HepG2 (cell line): ENCODE measurements around the gene PIK3CA. TPM values are rescaled to one million over a fixed set of nuclear protein-coding genes. Genes with fewer than 3 reads are reported as not detected.

Experiments used
- ASH2L ChIP-seq: fragments of 300-600, 200-600 bp; sonication (generic); IDR thresholded peaks from 2 replicates; pipeline ENCODE4 v1.7.0; 2017; ENCODE audit warnings: low read depth, mild to moderate bottlenecking, moderate library complexity, mixed read lengths, low read length; ENCODE audit not compliant: insufficient read length
- ATF2 ChIP-seq: sonication (generic); formaldehyde crosslinking; IDR thresholded peaks from 2 replicates; pipeline ENCODE4 v1.4.0; 2020; ENCODE audit warnings: missing genetic modification reagents
- ATF4 ChIP-seq, 2 experiments: fragments of 450-650 bp in 1 of 2; sonication (generic) in 1 of 2; formaldehyde crosslinking; IDR thresholded peaks; 2 replicates each; pipeline versions ENCODE4 v1.5.0 to v1.8.0; 2020 to 2022; ENCODE audit warnings: mild to moderate bottlenecking in 1 of 2, missing genetic modification reagents in 1 of 2
- BHLHE40 ChIP-seq: IDR thresholded peaks from 2 replicates; pipeline ENCODE4 v1.6.1; 2011; ENCODE audit warnings: low read length, improper control_type of control experiment
- FOXK2 ChIP-seq: fragments of 450-650 bp; IDR thresholded peaks from 2 replicates; pipeline ENCODE4 v1.6.1; 2016
- IKZF5 ChIP-seq: IDR thresholded peaks from 2 replicates; pipeline ENCODE4 v1.6.1; 2018; ENCODE audit warnings: missing genetic modification reagents, mild to moderate bottlenecking, missing compliant biosample characterization
- MAFF ChIP-seq: IDR thresholded peaks from 2 replicates; pipeline ENCODE4 v1.6.1; 2011; ENCODE audit warnings: low read depth, low read length, improper control_type of control experiment
- MLX ChIP-seq: IDR thresholded peaks from 2 replicates; pipeline ENCODE4 v1.6.1; 2016
- NBN ChIP-seq: fragments of 450-650 bp; conservative IDR thresholded peaks from 2 replicates; pipeline ENCODE4 v1.6.1; 2017
- NR0B2 ChIP-seq: sonication (generic); formaldehyde crosslinking; IDR thresholded peaks from 2 replicates; pipeline ENCODE4 v1.4.0; 2020; ENCODE audit warnings: mild to moderate bottlenecking, missing genetic modification reagents
- ONECUT2 ChIP-seq: sonication (generic); formaldehyde crosslinking; IDR thresholded peaks from 2 replicates; pipeline ENCODE4 v1.4.0; 2020; ENCODE audit warnings: missing genetic modification reagents
- PTBP1 ChIP-seq: fragments of 200-400 bp; formaldehyde crosslinking; IDR thresholded peaks from 2 replicates; pipeline ENCODE4 v1.6.1; 2018; ENCODE audit warnings: low read length, low read depth; ENCODE audit not compliant: poor library complexity, severe bottlenecking
- RARA ChIP-seq: IDR thresholded peaks from 2 replicates; pipeline ENCODE4 v1.6.1; 2016; ENCODE audit warnings: missing genetic modification reagents, missing compliant biosample characterization
- SMAD3 ChIP-seq: sonication (generic); formaldehyde crosslinking; IDR thresholded peaks from 2 replicates; pipeline ENCODE4 v1.4.0; 2020; ENCODE audit warnings: missing genetic modification reagents
- SOX6 ChIP-seq, 2 experiments: fragments of 450-650 bp in 1 of 2; sonication (generic) in 1 of 2; formaldehyde crosslinking in 1 of 2; IDR thresholded peaks; 2 replicates each; pipeline versions ENCODE4 v1.4.0 to v1.6.1; 2017 to 2020; ENCODE audit warnings: antibody characterized with exemption in 1 of 2, mild to moderate bottlenecking in 1 of 2, missing genetic modification reagents in 1 of 2
- TEAD3 ChIP-seq: optimal IDR thresholded peaks from 2 replicates; pipeline ENCODE3; 2016; ENCODE audit warnings: borderline replicate concordance
- THAP7 ChIP-seq: sonication (generic); formaldehyde crosslinking; IDR thresholded peaks from 2 replicates; pipeline ENCODE4 v1.8.1; 2023; ENCODE audit warnings: mild to moderate bottlenecking, missing genetic modification reagents
- ZBTB14 ChIP-seq: sonication (generic); formaldehyde crosslinking; IDR thresholded peaks from 2 replicates; pipeline ENCODE4 v1.4.0; 2020; ENCODE audit warnings: missing genetic modification reagents
- ZFP1 ChIP-seq: IDR thresholded peaks from 2 replicates; pipeline ENCODE4 v1.6.1; 2016
- ZGPAT ChIP-seq: IDR thresholded peaks from 2 replicates; pipeline ENCODE4 v1.6.1; 2016; ENCODE audit warnings: mild to moderate bottlenecking
- ZKSCAN8 ChIP-seq: IDR thresholded peaks from 2 replicates; pipeline ENCODE4 v1.6.1; 2016; ENCODE audit warnings: borderline replicate concordance, missing genetic modification reagents, missing compliant biosample characterization
- ZNF451 ChIP-seq: sonication (generic); formaldehyde crosslinking; IDR thresholded peaks from 2 replicates; pipeline ENCODE4 v1.5.0; 2020; ENCODE audit warnings: mild to moderate bottlenecking, missing genetic modification reagents
- polyA plus RNA-seq, 8 experiments: library from polyadenylated mRNA; depleted of rRNA in 3 of 8; stranded (reverse) in 7 of 8; unstranded in 1 of 8; fragments of >200 nt; fragmentation: Illumina TruSeq in 4 of 8; extraction: Trizol in 4 of 8; gene quantifications; 2 replicates each; pipeline versions ENCODE4 v1.2.1 to v1.2.3, GENCODE V29; 2011 to 2016; ENCODE audit warnings: low read depth in 4 of 8, missing spikeins in 1 of 8, mixed read lengths in 1 of 8; ENCODE audit not compliant: insufficient read depth in 1 of 8
- total RNA-seq, 5 experiments: library from RNA; depleted of rRNA; stranded (reverse); fragments of >200 nt; fragmentation: Illumina TruSeq; extraction: Trizol; gene quantifications; 2 replicates each; pipeline ENCODE4 v1.2.3, GENCODE V29; 2016; ENCODE audit warnings: low read depth in 1 of 5

Gene PIK3CA
- total and polyA plus RNA-seq, 2 of the 13 experiments (the other 11 are each of a cell fraction or from before 2014, with no cell fraction given) = 5.7 to 11.4 TPM

- TF ChIP-seq ATF2 (CRISPR knock-in tag) (peak; percentile 52; the same call in 1 of the 2 replicates), ZKSCAN8 (CRISPR knock-in tag) (peak; percentile 70; the same call in 1 of the 2 replicates), ZGPAT (peak; percentile 80), MAFF (no peak), THAP7 (CRISPR knock-in tag) (0 out of 2 replicates have a peak, but pooled peaks have one; percentile 48), SMAD3 (CRISPR knock-in tag) (peak; percentile 80; the same call in 1 of the 2 replicates), TEAD3 (CRISPR knock-in tag) (peak; percentile 88), NR0B2 (CRISPR knock-in tag) (no peak), ASH2L (peak; percentile 73), ZNF451 (CRISPR knock-in tag) (no peak), ATF4 (CRISPR knock-in tag; IDR thresholded peaks at IDR 0.05) (peak in 1 of 2 experiments; percentile 95; a peak in 2 of 4 replicates), ZBTB14 (CRISPR knock-in tag) (no peak), SOX6 (IDR thresholded peaks at IDR 0.05) (no peak), SOX6 (CRISPR knock-in tag; IDR thresholded peaks at IDR 0.05) (peak; percentile 72; the same call in 1 of the 2 replicates), ZFP1 (0 out of 2 replicates have a peak, but pooled peaks have one; percentile 24), IKZF5 (CRISPR knock-in tag) (peak; percentile 33; the same call in 1 of the 2 replicates), NBN (no peak), PTBP1 (no peak), BHLHE40 (peak; percentile 54; the same call in 1 of the 2 replicates), MLX (CRISPR knock-in tag) (peak; percentile 57; the same call in 1 of the 2 replicates), FOXK2 (0 out of 2 replicates have a peak, but pooled peaks have one; percentile 49), RARA (CRISPR knock-in tag) (peak; percentile 73), ONECUT2 (CRISPR knock-in tag) (peak; percentile 72)
These were observed 102.8 kb downstream of the PIK3CA start, which contains the start of gene KCNMB3 (continued) for GRCh38 chr3:179250803-179251476.
